GM21528 (cell line): ENCODE data around the gene POLR3K.
"Not testable (repeated sequence)": the region's sequence is repeated elsewhere in the genome, so short reads cannot be mapped to it uniquely, and the experiment has no call there.

Experiments used
- ATAC-seq: cut with Tn5 transposase; IDR thresholded peaks from one replicate; pipeline ENCODE4 v1.9.1; 2021; ENCODE audit warnings: mild to moderate bottlenecking, moderate library complexity; ENCODE audit not compliant: unreplicated experiment, low FRiP score

Gene POLR3K

GRCh38 chr16:24151-24550 lies 29.3 kb downstream of the POLR3K start:
- ATAC-seq = not testable (repeated sequence)

GRCh38 chr16:20886-21285 lies 32.5 kb downstream of the POLR3K start:
- ATAC-seq = not testable (repeated sequence)

DNA sequence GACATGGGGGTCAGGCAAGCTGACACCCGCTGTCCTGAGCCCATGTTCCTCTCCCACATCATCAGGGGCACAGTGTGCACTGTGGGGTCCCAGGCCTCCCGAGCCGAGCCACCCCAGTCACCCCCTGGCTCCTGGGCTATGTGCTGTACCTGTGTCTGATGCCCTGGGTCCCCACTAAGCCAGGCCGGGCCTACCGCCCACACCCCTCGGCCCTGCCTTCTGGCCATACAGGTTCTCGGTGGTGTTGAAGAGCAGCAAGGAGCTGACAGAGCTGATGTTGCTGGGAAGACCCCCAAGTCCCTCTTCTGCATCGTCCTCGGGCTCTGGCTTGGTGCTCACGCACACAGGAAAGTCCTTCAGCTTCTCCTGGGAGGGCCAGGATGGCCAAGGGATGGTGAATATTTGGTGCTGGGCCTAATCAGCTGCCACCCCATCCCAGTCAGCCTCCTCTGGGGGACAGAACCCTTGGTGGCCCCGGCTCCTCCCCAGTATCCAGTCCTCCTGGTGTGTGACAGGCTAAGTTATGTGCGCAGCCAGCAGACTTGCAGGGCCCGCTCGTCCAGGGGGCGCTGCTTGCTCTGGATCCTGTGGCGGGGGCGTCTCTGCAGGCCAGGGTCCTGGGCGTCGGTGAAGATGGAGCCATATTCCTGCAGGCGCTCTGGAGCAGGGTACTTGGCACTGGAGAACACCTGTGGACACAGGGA lies 36.2 kb downstream of the POLR3K start:
- not testable (repeated sequence) for ATAC-seq

DNA sequence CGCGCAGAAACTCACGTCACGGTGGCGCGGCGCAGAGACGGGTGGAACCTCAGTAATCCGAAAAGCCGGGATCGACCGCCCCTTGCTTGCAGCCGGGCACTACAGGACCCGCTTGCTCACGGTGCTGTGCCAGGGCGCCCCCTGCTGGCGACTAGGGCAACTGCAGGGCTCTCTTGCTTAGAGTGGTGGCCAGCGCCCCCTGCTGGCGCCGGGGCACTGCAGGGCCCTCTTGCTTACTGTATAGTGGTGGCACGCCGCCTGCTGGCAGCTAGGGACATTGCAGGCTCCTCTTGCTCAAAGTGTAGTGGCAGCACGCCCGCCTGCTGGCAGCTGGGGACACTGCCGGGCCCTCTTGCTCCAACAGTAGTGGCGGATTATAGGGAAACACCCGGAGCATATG lies 42.6 kb downstream of the POLR3K start:
- not testable (repeated sequence) for ATAC-seq

DNA sequence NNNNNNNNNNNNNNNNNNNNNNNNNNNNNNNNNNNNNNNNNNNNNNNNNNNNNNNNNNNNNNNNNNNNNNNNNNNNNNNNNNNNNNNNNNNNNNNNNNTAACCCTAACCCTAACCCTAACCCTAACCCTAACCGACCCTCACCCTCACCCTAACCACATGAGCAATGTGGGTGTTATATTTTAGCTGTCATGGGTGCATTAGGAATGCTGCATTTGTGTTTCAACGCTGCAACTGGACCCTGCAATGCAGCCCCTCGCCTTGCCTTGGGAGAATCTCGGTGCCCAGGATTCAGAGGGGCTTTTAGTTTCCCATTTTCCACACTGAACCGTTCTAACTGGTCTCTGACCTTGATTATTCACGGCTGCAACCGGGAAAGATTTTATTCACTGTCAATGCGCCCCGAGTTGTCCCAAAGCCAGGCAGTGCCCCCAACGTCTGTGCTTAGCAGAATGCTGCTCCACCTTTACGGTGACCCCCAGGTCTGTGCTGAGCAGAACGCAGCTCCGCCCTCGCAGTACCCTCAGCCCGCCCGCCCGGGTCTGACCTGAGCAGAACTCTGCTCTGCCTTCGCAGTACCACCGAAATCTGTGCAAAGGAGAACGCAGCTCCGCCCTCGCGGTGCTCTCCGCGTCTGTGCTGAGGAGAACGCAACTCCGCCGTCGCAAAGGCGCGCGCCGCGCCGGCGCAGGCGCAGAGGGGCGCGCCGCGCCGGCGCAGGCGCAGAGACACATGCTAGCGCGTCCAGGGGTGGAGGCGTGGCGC lies 43.3 kb downstream of the POLR3K start:
- ATAC-seq = no peak
